Prostate gland (tissue), 2 donors: ENCODE measurements around the gene ASPHD1. TPM values are rescaled to one million over a fixed set of nuclear protein-coding genes. Genes with fewer than 3 reads are reported as not detected.

Experiments
- DNase-seq: peaks from one replicate; pipeline ENCODE4 v3.0.0-alpha.2; 2019; ENCODE audit warnings: low spot score
- H3K27ac ChIP-seq, 2 donors: fragments of 200-600 bp; sonication (generic); 2 replicates each; pipeline ENCODE4 v1.5.1; 2017 to 2019
- H3K27me3 ChIP-seq: fragments of 200-600 bp; sonication (generic); replicated peaks from 2 replicates; pipeline ENCODE4 v1.5.1; 2019; ENCODE audit not compliant: insufficient read depth
- H3K36me3 ChIP-seq, 2 donors: fragments of 200-600 bp; sonication (generic); 1 replicate in 1 of 2; 2 replicates in 1 of 2; pipeline versions ENCODE4 v1.5.1 to v1.8.1; 2017 to 2019
- H3K4me1 ChIP-seq: fragments of 200-600 bp; sonication (generic); replicated peaks from 2 replicates; pipeline ENCODE4 v1.5.1; 2019
- H3K4me3 ChIP-seq, 2 donors: fragments of 200-600 bp; sonication (generic); 2 replicates each; pipeline ENCODE4 v1.5.1; 2017 to 2019
- H3K9me3 ChIP-seq: fragments of 200-600 bp; sonication (generic); 2 replicates; pipeline ENCODE4 v1.5.1; 2017
- POLR2A ChIP-seq: fragments of 450-650 bp; IDR thresholded peaks from one replicate; pipeline ENCODE4 v1.6.1; 2016; ENCODE audit warnings: antibody characterized with exemption, mild to moderate bottlenecking
- POLR2AphosphoS5 ChIP-seq: sonication (generic); formaldehyde crosslinking; IDR thresholded peaks from one replicate; pipeline ENCODE4 v1.6.1; 2017; ENCODE audit warnings: antibody characterized with exemption
- WGBS: methylation state at CpG from one replicate; pipeline ENCODE4 v1.1.5; 2018; 5-methylcytosine and 5-hydroxymethylcytosine counted together
- intact Hi-C: fragments of 100-400 bp; cut with DNase I; formaldehyde crosslinking; loops from one replicate; pipeline ENCODE4 v1.14.2; 2022
- total RNA-seq, 2 donors: library from RNA; depleted of rRNA; stranded (reverse); fragments of >200 nt; gene quantifications; one replicate each; pipeline ENCODE4 v1.1.0, GENCODE V29; 2016
- TF ChIP-seq, protein P1 (sequence below), 4 experiments: fragments of 200-600 bp in 2 of 4; fragments of 450-650 bp in 2 of 4; sonication (generic) in 2 of 4; IDR thresholded peaks; 1 replicate in 3 of 4; 2 replicates in 1 of 4; pipeline ENCODE4 v1.5.1; 2016 to 2019; ENCODE audit warnings: antibody characterized with exemption in 4 of 4, mild to moderate bottlenecking in 2 of 4, moderate library complexity in 2 of 4

Gene ASPHD1
- total RNA-seq, 2 donors from 2014 or later, result 1.2 to 5.1 TPM

DNA sequence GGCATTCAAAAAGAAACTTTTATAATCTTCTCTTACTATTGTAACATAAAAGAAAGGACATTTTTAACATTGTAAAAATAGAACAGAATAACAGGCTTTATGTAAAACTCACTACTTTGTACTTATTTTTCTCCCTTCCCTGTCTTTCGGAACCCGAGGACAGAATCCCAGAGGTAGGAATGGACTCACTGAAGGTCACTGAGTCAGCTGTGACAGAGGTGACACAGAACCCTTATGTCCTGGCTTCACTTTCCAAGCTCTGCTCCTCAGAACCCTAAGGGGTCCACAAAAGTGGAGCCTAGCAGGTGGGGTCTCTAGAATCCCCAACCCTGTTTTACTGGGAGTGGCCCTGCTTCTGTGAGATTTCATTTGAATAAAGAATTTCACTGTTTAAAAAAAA lies 22.0 kb downstream of the ASPHD1 start:
- intact Hi-C loops, result loop anchor here (10.0 kb wide), 1 partner anchor 72 kb away; the partner anchor contains the start of genes HIRIP3 and INO80E
- H3K36me3 ChIP-seq, result peaks cover 0 to 3% of the 10 kb centered on the region in 2 donors

DNA sequence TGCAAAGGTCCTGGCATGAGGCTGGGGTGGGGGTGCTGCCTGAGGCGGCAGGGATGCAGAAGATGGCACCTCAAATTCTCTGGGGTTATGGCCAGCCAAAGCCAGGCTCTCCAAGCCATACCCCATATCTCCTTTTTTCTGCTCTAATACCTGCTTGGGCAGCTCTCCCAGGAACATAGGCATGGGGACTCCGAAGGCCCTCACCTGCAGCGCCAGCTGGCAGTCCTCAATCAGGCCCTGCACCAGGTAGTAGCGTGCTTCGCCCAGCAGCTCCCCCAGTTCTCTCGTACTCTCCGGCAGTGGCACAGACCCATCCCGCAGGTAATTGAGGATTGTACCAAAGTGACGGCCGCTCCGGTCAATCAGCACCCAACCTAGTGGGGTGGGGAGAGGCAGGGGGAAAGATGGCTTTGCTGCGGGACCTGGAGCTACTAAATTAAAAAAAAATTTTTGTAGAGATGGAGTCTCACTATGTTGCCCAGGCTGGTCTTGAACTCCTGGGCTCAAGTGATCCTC lies 22.8 kb downstream of the ASPHD1 start:
- no peak for DNase-seq
- Histone ChIP-seq H3K36me3 (peaks cover 0 to 3% of the 10 kb centered on the region in 2 donors), H3K4me1 (peaks cover 5% of the 10 kb centered on the region), H3K4me3 (no peak overlapping the region), H3K27ac (no peak overlapping the region), H3K27me3 (no peaks in the 10 kb centered on the region), H3K9me3 (no peaks in the 10 kb centered on the region)
- intact Hi-C loops, result loop anchor here (10.0 kb wide), 1 partner anchor 72 kb away; the partner anchor contains the start of genes HIRIP3 and INO80E
- 93% methylated on average over 12 of the region's 12 CpGs for WGBS
- TF ChIP-seq, protein P1, sequence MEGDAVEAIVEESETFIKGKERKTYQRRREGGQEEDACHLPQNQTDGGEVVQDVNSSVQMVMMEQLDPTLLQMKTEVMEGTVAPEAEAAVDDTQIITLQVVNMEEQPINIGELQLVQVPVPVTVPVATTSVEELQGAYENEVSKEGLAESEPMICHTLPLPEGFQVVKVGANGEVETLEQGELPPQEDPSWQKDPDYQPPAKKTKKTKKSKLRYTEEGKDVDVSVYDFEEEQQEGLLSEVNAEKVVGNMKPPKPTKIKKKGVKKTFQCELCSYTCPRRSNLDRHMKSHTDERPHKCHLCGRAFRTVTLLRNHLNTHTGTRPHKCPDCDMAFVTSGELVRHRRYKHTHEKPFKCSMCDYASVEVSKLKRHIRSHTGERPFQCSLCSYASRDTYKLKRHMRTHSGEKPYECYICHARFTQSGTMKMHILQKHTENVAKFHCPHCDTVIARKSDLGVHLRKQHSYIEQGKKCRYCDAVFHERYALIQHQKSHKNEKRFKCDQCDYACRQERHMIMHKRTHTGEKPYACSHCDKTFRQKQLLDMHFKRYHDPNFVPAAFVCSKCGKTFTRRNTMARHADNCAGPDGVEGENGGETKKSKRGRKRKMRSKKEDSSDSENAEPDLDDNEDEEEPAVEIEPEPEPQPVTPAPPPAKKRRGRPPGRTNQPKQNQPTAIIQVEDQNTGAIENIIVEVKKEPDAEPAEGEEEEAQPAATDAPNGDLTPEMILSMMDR (IDR thresholded peaks at IDR 0.05), result no peak
- TF ChIP-seq POLR2AphosphoS5 (no peak), POLR2A (no peak)

More for the DNA sequence above, 22.0 kb downstream of the ASPHD1 start:
- TF ChIP-seq POLR2A (no peak), POLR2AphosphoS5 (no peak)
- TF ChIP-seq, protein P1 (IDR thresholded peaks at IDR 0.05), result no peak
- Histone ChIP-seq H3K4me1 (peaks cover 5% of the 10 kb centered on the region), H3K4me3 (no peak overlapping the region), H3K27me3 (no peaks in the 10 kb centered on the region), H3K27ac (no peak overlapping the region), H3K9me3 (no peaks in the 10 kb centered on the region)
- DNase-seq, result no peak
- WGBS, result 90% methylated on average over 2 of the region's 2 CpGs

DNA sequence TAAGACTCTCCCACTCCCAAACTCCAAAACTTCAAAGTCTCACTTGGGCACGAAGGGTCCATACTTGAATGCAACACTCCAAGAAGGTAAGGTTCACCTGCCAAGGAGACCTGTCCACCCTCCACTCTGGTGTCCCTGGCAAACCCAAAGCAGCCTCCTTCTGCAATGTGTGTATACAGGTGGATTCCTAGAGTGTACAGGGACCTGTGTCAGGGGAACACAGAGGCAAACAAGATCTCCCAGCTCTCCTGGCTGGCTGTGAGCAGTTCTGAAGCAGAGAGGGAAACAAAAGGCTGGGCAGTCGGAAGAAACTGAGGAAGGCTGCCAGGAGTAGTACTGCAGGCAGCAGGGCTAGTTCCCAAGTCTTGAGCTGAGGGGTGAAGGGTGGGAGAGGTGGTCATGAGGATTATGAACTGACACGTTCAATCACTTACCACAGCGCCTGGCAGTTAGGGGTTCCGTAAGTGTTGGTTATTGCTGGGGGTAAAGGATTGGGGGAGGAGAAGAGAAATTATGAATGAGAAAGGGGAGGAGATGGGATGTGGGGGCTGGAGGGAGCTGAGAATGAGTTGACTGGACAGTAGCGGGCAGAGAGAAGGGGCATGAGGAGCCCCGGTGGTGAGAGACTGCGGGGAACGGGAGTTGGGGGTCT lies 24.9 kb downstream of the ASPHD1 start:
- intact Hi-C loops, result loop anchor here (10.0 kb wide), 1 partner anchor 70 kb away; the partner anchor contains the start of genes HIRIP3 and INO80E
- H3K36me3 ChIP-seq, result peaks cover 0 to 3% of the 10 kb centered on the region in 2 donors
- peak overlapping the region in 1 of 2 donors; percentile 89 for H3K27ac ChIP-seq
- no peaks in the 10 kb centered on the region for H3K9me3 ChIP-seq
- H3K4me3 ChIP-seq, result peak overlapping the region; percentile 83 to 98
- TF ChIP-seq POLR2AphosphoS5 (no peak), POLR2A (no peak)
- TF ChIP-seq, protein P1 (IDR thresholded peaks at IDR 0.05), result no peak
- H3K27me3 ChIP-seq, result no peaks in the 10 kb centered on the region
- H3K4me1 ChIP-seq, result peaks cover 5% of the 10 kb centered on the region
- WGBS, result 7% methylated on average over 9 of the region's 9 CpGs
- DNase-seq, result no peak

DNA sequence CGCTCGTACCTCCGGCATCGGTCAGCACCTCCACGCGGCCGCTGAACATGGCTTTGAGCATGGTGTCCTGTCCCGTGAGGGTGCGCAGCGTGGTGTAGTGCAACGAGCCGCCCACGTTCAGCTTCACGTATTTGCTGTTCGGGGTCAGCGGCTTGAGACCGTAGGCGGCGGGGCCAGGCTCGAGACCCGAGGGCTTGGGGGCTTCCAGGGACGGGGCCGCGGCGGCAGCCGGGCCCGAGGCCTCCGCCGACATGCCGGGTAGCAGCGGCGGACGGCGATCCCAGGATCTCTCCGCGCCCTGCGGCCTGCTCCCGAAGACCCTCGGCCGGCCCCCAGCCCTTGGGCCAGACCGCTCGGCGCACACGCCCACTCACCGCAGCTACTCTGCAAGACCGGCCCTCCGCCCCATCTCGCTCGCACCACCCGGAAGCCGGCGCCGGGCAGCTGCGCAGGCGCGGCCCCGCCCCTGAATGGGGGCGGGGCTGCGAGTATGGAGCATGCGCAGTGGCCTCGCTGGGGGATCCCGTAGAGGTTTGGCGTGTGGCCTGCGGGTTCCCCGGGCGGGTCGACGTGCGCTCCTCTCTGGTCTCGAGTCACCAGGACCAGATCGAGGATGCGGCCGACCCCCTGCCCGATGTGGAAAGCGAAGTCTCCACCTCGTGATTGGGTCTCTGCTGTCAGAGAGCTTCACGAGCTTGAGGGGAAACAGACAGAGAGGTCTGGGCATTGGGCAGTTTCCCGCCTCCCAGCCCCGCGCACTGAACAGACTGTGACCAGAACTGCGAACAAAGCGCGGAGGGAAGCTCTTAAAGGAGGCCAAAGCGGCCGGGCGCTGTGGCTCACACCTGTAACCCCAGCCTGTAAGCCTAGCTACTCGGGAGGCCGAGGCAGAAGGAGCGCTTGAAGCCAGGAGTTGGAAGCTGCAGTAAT lies 25.8 kb downstream of the ASPHD1 start, which contains the start of gene KCTD13:
Gene KCTD13, minus strand, starts transcription at position 446 of the 930 bp plus-strand sequence. Its CDS starts 193 bp downstream, at position 253.
- H3K9me3 ChIP-seq, result no peaks in the 10 kb centered on the region
- peak within 1 kb of the TSS; percentile 83 to 98 for H3K4me3 ChIP-seq
- no peaks in the 10 kb centered on the region for H3K27me3 ChIP-seq
- peaks cover 5% of the 10 kb centered on the region for H3K4me1 ChIP-seq
- TF ChIP-seq, protein P1 (IDR thresholded peaks at IDR 0.05), result peak in 2 of 4 experiments; percentile 4 to 29
- TF ChIP-seq POLR2A (peak; percentile 90), POLR2AphosphoS5 (peak; percentile 91)
- peak within 1 kb of the TSS; percentile 84 to 89 for H3K27ac ChIP-seq
- WGBS, result under 1% methylated on average over 85 of the region's 89 CpGs
- intact Hi-C loops, result loop anchor here (10.0 kb wide), 1 partner anchor 69 kb away; the partner anchor contains the start of genes HIRIP3 and INO80E
- peak; percentile 82 for DNase-seq
- H3K36me3 ChIP-seq, result no peaks in the 10 kb centered on the region
